ENCODE results near the gene B4GALT1. TPM values are rescaled to one million over a fixed set of nuclear protein-coding genes. Genes with fewer than 3 reads are reported as not detected.
A peak's percentile ranks its signal among the peaks of the same experiment; 100 is the strongest.

Gene B4GALT1
- total RNA-seq, 1 donor from 2014 or later = 41.0 TPM

- intact Hi-C loops (cut with DNase I) = no loop called here
- ATAC-seq (ENCODE audit: poor library complexity) (peak; percentile 83), DNase-seq (peak; percentile 54)
These were observed 19.5 kb upstream of the B4GALT1 start for GRCh38 chr9:33186457-33187168.

GRCh38 chr9:33185858-33186257 is 18.7 kb upstream of the B4GALT1 start:
- no peak for DNase-seq
- intact Hi-C loops (cut with DNase I) = no loop called here
- ATAC-seq (ENCODE audit: poor library complexity) = no peak

- DNase-seq (no peak), ATAC-seq (ENCODE audit: poor library complexity) (no peak)
- intact Hi-C loops (cut with DNase I) = no loop called here
These were observed 18.3 kb upstream of the B4GALT1 start for GRCh38 chr9:33185406-33185805.

DNA sequence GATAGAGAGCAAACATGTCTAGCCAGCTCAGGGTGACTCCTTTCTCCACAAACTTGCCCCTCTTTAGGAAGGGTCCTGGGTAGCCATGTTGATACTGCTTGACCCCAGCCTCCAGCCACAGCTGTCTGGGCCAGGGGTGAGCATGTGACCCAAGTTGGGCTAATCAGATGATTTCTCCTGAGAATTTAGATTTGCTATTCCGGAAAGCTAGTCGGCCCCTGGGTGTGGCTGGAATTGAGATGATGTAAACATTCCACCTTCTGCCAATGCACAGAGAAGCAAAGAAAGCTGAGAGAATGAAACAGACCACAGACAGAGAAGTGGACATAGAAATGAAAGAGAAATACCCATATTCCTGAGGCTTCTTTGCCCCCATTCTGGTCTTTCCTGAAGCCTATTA is 17.8 kb upstream of the B4GALT1 start:
- intact Hi-C loops (cut with DNase I) = no loop called here
- DNase-seq (no peak), ATAC-seq (ENCODE audit: poor library complexity) (no peak)

- intact Hi-C loops (cut with DNase I) = no loop called here
- ATAC-seq (ENCODE audit: poor library complexity) (no peak), DNase-seq (no peak)
These were observed 15.4 kb upstream of the B4GALT1 start for GRCh38 chr9:33182519-33182918.

- ATAC-seq (ENCODE audit: poor library complexity) (peak; percentile 38), DNase-seq (no peak)
- intact Hi-C loops (cut with DNase I) = no loop called here
These were observed 13.5 kb upstream of the B4GALT1 start for GRCh38 chr9:33180526-33181184.

DNA sequence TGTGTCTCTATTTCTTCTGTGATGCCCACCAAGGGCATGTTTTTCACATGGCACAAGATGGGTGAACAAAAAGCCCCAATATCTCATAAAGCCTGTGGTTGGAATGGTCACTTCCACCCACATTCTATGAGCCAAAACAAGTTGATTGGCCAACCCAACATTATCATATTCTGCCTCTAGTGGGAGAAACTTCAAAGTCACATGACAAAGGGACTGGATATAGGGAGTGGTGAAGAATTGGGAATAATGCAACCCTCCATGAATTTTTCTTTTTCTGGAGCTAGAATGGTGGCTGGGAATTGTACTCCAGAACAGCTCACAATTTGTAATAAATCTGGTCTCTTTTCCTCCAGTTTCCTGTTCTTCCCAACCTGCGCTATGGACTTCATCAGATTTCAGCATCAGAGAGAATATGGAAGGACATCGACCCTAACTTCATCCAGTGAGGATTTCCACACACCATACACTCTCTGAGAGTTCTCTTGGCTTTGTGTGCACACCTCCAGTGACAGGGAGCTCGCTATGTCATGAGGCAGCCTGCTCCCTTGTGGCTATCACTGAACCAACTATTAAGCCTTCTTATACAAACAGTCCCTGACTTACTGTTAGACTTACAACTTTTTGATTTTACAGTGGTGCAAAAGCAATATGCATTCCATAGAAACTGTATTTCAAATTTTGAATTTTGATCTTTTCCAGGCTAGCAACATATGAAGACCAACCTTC is 12.0 kb upstream of the B4GALT1 start:
- ATAC-seq (ENCODE audit: poor library complexity) = no peak
- intact Hi-C loops (cut with DNase I) = no loop called here
- no peak for DNase-seq

DNA sequence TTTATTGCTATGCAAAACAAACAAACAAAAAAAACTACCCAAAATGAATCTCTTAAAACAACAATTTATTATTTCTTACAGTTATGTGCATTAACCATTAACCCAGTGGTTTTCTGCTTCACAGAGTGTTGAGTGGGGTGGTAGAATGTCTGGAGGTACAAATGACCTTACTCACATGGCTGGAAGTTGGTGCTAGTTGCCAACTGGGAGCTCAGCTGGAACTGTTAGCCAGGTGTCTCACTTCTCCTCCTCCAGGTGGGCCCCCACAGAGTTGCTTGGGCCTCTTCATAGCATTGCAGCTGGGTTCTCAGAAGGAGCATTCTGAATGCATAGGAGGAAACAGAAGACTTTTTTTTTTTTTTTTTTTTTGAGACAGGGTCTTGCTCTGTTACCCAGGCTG is 10.5 kb upstream of the B4GALT1 start:
- intact Hi-C loops (cut with DNase I) = no loop called here
- DNase-seq (no peak), ATAC-seq (ENCODE audit: poor library complexity) (no peak)

DNA sequence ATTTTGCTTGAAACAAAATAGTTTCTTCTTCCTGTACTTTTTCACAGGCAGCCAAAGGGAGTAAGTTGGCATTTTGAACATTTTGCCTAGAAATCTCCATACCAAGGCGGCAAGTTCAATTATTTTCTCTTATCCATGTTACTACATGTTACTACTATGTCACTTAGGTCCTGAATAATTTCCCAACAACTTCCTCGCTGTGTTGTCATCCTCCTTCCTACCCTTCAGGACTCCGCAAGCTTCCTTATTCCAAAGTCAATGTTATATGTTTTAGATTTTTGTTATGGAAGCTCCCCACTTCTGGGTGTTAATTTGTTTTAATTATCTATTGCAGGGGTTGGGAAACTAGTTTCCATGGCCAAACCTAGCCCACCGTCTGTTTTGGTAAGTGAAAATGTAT is 9.9 kb upstream of the B4GALT1 start:
- intact Hi-C loops (cut with DNase I) = no loop called here
- DNase-seq = no peak
- ATAC-seq (ENCODE audit: poor library complexity) = no peak

- ATAC-seq (ENCODE audit: poor library complexity) = peak; percentile 44
These were observed 8.7 kb upstream of the B4GALT1 start for GRCh38 chr9:33175649-33176325.

DNA sequence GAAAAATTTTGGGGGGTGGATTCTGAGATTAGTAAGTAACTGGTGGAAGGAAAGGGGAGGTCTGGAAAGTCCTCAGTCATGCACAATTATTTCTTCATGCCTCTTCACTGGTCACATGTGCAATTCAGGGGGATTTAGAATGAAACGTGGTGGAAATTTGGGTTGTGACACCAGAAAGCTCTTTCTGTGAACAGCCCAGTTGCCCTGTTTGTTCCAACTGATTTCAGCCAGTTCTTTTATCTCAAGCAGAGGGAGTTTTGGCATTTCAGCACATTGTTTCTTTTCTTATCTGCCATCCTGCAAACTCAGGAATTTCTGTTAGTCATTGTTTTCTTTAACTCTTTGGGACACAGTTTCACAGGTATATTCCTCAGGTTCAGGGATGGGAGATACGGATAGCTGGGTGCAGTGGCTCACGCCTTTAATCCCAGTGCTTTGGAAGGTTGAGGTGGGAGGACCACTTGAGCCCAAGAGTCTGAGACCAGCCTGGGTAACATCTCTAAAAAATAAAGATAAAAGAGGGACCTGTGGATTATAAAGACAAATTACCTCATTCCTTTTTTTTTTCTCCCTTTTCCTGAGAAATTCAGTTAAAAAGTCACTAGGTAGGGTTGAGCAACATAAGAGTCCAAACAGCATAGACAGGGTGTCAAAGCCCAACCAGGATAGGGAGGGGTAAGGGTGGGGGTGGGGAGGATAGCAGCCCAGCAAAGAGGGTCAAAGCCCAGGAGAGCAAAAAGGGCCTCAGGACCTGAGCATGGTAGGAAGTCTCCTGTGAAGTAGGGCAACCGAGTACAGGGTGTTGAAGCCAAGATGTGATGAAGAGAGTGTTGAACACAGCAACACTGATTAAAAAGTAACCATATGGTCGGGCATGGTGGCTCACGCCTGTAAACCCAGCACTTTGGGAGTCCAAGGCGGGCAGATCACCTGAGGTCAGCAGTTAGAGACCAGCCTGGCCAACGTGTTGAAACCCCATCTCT is 5.4 kb upstream of the B4GALT1 start:
- ATAC-seq (ENCODE audit: poor library complexity) = no peak
- intact Hi-C loops (cut with DNase I) = loop anchor here (5.0 kb wide), 1 partner anchor 50 kb away; no protein-coding TSS in a partner anchor
- DNase-seq = no peak

More at GRCh38 chr9:33175649-33176325, 8.7 kb upstream of the B4GALT1 start:
- intact Hi-C loops (cut with DNase I) = no loop called here
- no peak for DNase-seq

DNA sequence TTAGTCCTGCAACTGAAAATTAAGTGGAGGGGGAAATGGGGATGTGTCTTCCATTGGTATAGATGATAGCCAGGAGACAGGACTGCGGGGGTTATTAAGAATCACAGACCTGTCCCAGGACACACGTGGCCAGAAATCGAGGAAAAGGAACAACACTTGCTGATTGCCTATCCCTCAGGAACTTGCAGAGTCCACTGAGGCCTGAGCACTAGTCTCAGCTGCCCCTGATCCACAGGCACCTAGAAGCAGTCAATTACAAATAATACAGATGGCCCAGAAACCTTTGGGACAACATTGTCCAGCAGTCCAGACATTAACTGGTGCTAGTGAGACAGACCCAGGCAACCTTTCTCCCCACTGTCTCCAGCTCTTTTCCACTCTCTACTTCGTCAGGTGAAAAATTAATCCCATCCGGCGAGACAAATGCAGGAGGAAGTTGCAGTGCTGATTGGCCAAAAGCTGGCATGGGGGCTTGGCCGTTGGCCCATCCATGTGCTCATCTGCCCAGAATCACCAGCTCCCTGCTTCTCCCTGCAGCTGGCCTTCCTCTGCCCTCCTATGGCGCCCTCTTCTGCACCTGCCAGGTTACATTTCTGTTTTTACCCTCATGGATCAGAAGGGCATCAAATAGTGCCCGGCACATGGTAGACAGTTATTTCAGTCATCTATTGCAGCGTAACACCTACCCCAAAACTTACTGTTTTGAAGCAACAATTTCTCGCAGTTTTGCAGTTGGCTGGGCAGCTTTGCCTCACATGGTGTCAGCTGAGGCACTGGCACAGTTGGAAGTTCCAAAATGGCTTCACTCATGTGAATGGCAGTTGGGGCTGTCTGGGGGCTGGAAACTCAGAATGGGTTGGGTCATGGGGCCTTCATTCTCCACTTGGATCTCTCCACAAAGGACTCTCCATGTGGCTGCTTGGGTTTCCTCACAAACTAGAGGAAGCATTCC is 3.6 kb upstream of the B4GALT1 start:
- intact Hi-C loops (cut with DNase I) = loop anchor here (2.0 to 5.0 kb wide), 2 partner anchors 52 to 90 kb away; no protein-coding TSS in a partner anchor
- DNase-seq (peak; percentile 82), ATAC-seq (ENCODE audit: poor library complexity) (no peak)

DNA sequence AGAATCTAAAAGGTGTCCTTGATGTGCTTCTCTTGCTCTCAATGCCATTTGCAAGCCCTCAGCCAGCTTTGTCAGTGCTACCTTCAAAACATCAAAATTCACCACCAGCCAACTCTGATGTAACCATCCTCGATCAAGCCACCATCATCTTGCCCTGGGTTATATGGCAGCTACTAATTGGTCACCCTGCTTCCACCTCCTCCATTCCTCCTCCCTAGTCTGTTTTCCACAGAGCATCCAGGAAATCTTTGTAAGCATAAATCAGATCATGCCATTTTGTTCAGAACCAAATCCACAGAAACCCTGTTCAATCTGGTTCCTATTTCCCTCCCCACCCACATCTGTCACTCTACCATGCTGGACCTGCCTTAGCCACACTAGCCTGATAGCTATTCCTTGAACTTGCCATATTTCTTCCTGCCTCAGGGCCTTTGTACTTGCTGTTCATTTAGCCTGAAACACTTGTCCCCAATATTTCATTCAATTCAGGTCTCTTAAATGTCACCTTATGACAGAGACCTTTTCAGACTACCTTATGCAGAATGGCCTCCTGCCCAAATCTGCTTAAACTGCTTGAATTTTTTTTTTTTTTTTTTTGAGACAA is 1.9 kb upstream of the B4GALT1 start:
- DNase-seq (no peak), ATAC-seq (ENCODE audit: poor library complexity) (no peak)
- intact Hi-C loops (cut with DNase I) = loop anchor here (5.0 to 10.0 kb wide), 2 partner anchors 37 to 64 kb away; no protein-coding TSS in a partner anchor

GRCh38 chr9:33167972-33168461 is 881 bp upstream of the B4GALT1 start:
- ATAC-seq (ENCODE audit: poor library complexity) (no peak), DNase-seq (no peak)
- intact Hi-C loops (cut with DNase I) = loop anchor here (5.0 to 10.0 kb wide), 2 partner anchors 36 to 63 kb away; no protein-coding TSS in a partner anchor

- peak; percentile 23 for ATAC-seq (ENCODE audit: poor library complexity)
- intact Hi-C loops (cut with DNase I) = loop anchor here (5.0 to 10.0 kb wide), 2 partner anchors 34 to 62 kb away; no protein-coding TSS in a partner anchor
These were observed 679 bp downstream of the B4GALT1 start for GRCh38 chr9:33166231-33167083.

More at GRCh38 chr9:33166231-33167083, 679 bp downstream of the B4GALT1 start:
- peak; percentile 64 for DNase-seq

All from Right ventricle myocardium superior (tissue), 1 donor.